HFF-Myc (cell line): ENCODE results near the gene TNRC6A.

Source experiments
- DNase-seq: peaks from one replicate; pipeline ENCODE4 v3.0.0-alpha.2; 2011; ENCODE audit warnings: low read depth; ENCODE audit errors: extremely low read depth
- H3K4me3 ChIP-seq: replicated peaks from 2 replicates; pipeline ENCODE4 v1.5.1; 2011; ENCODE audit warnings: low read depth, mild to moderate bottlenecking, control low read depth, low read length
- CTCF ChIP-seq: IDR thresholded peaks from 2 replicates; pipeline ENCODE4 v1.5.1; 2012; ENCODE audit warnings: mild to moderate bottlenecking, low read depth, low read length, control low read depth; ENCODE audit errors: missing control alignments

TNRC6A gene

DNA sequence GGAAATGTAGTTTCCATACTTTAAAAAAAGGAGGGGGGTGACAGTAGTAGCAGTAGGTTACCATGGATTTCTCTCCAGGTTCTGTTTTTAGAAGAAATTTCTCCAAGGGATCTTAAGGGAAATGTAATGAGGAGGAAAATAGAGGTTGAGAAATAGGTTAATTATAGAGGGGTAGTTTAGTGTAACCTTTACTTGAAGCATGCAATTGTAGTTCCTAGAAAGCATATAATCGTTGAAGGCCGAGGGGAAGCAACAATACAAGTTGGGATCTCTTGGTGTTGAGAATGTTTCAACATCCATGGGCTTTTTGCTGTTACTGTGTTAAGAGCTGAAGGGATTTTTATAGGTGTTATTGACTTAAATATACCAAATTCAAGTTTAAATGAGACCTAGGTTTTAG is 25.1 kb downstream of the TNRC6A start:
- no peak for DNase-seq
- no peak for TF ChIP-seq CTCF
- H3K4me3 ChIP-seq, result no peak overlapping the region

- no peak for DNase-seq
- no peak overlapping the region for H3K4me3 ChIP-seq
- no peak for TF ChIP-seq CTCF
Measured at GRCh38 chr16:24755201-24755874, 25.9 kb downstream of the TNRC6A start.

DNA sequence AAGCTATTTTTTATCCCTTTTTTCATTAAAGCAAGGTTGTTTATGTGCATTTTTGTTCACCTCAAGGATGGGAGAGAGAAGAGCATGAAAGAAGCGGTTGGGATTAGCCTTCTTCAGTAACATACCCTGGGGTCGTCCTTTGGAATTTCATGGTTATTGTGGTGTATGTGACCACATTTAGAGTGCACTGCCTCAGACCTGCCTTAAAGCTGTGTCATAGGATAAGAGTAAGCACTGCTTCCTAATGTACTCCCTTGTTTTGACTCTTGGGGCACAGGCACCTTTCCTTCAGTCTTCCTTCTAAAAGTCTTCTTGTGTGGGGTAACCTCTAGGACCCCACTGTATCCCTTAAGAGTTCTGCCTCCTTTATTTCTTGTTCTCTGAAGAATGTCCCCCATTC is 28.9 kb downstream of the TNRC6A start:
- no peak for TF ChIP-seq CTCF
- no peak overlapping the region for H3K4me3 ChIP-seq

DNA sequence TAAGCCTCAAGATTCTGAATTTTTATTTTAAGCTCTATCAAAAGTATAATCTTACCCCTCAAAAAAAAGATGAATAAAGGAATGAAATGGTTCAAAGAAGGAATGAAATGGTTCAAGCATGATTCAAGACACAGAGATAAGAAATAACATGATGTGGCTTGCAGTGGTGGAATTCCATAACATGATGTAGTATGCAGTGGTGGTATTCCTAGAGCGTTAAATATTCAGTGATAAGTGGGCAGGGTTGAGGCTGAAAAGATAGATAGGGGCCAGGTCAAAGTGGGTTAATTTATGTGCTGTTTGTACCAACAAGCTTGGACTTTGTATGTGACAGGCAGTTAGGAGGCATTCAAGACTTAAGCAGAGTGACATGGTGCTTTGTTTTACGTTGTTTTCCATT is 29.6 kb downstream of the TNRC6A start:
- TF ChIP-seq CTCF, result no peak
- DNase-seq, result no peak

More for the DNA sequence above, 28.9 kb downstream of the TNRC6A start:
- no peak for DNase-seq

GRCh38 chr16:24761526-24761925 is 32.1 kb downstream of the TNRC6A start:
- TF ChIP-seq CTCF, result no peak
- no peak overlapping the region for H3K4me3 ChIP-seq

More for the DNA sequence above, 29.6 kb downstream of the TNRC6A start:
- no peak overlapping the region for H3K4me3 ChIP-seq

GRCh38 chr16:24764916-24765315 is 35.5 kb downstream of the TNRC6A start:
- TF ChIP-seq CTCF, result no peak
- H3K4me3 ChIP-seq, result no peak overlapping the region
- no peak for DNase-seq

More at GRCh38 chr16:24761526-24761925, 32.1 kb downstream of the TNRC6A start:
- no peak for DNase-seq

DNA sequence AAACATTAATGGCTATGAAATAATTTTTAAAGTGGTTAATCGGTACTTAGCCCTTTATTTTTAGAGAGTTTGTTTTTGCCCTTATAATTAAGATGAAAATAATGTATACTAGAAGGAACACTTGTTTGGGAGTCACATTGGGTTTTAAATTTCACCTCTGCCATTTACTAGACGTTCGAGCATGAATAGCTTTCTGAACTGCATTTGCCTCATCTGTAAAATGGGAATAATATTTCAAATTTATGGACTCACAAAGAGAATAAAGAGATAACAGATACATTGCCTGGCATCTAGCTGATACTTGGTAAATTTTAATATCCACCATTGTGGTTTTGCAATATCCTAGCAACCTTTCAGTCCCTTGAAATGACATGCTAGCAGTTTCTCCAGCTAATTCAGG is 36.6 kb downstream of the TNRC6A start:
- H3K4me3 ChIP-seq, result no peak overlapping the region
- DNase-seq, result no peak
- no peak for TF ChIP-seq CTCF
